Measurements from ENCODE around the gene MSH2. TPM values are rescaled to one million over a fixed set of nuclear protein-coding genes. Genes with fewer than 3 reads are reported as not detected.

MSH2 gene
- total and polyA plus RNA-seq, 10 donors = 7.1 to 19.4 (median 15.5) TPM

GRCh38 chr2:47519147-47519537 lies 116.2 kb downstream of the MSH2 start:
- no peak for DNase-seq
- no peak for TF ChIP-seq CTCF (IDR thresholded peaks at IDR 0.05 in 8 of 11, conservative IDR thresholded peaks at IDR 0.05 in 3 of 11)
- no peak for TF ChIP-seq POLR2A (IDR thresholded peaks at IDR 0.05)
- TF ChIP-seq POLR2AphosphoS5 (IDR thresholded peaks at IDR 0.05) = no peak

GRCh38 chr2:47519604-47520301 lies 116.8 kb downstream of the MSH2 start:
- Histone ChIP-seq H3K4me3 (peak overlapping the region in 2 of 8 donors; percentile 55 to 80), H3K36me3 (no peaks in the 10 kb centered on the region), H3K27me3 (replicated peaks in 1 of 7) (peaks cover 0 to 30% (median 0%) of the 10 kb centered on the region in 7 donors), H3K9me3 (no peaks in the 10 kb centered on the region), H3K4me1 (peaks cover 0 to 25% (median 16%) of the 10 kb centered on the region in 6 donors), H3K27ac (no peak overlapping the region)
- intact Hi-C loops (cut with DNase I; ENCODE audit: low total_unique reads) = no loop called here
- TF ChIP-seq POLR2AphosphoS5 (IDR thresholded peaks at IDR 0.05) (no peak), CTCF (IDR thresholded peaks at IDR 0.05 in 8 of 11, conservative IDR thresholded peaks at IDR 0.05 in 3 of 11) (no peak), POLR2A (IDR thresholded peaks at IDR 0.05) (no peak)
- DNase-seq = no peak
- WGBS, 5 donors = 73 to 94% (median 88%) methylated on average over 9 of the region's 9 CpGs

More at GRCh38 chr2:47519147-47519537, 116.2 kb downstream of the MSH2 start:
- intact Hi-C loops (cut with DNase I; ENCODE audit: low total_unique reads) = no loop called here
- WGBS, 5 donors = 84 to 94% (median 93%) methylated on average over 9 of the region's 9 CpGs
- H3K9me3 ChIP-seq = no peaks in the 10 kb centered on the region
- H3K4me3 ChIP-seq = no peak overlapping the region
- H3K27ac ChIP-seq = no peak overlapping the region
- H3K4me1 ChIP-seq = peaks cover 0 to 25% (median 16%) of the 10 kb centered on the region in 6 donors
- H3K27me3 ChIP-seq (replicated peaks in 1 of 7) = peaks cover 0 to 30% (median 0%) of the 10 kb centered on the region in 7 donors
- H3K36me3 ChIP-seq = no peaks in the 10 kb centered on the region

GRCh38 chr2:47520302-47520630 lies 117.3 kb downstream of the MSH2 start:
- intact Hi-C loops (cut with DNase I; ENCODE audit: low total_unique reads) = no loop called here
- Histone ChIP-seq H3K4me1 (peaks cover 0 to 25% (median 16%) of the 10 kb centered on the region in 6 donors), H3K9me3 (no peaks in the 10 kb centered on the region), H3K27ac (peak overlapping the region in 3 of 8 donors; percentile 71 to 84 (median 76)), H3K36me3 (no peaks in the 10 kb centered on the region), H3K27me3 (replicated peaks in 1 of 7) (peaks cover 0 to 30% (median 0%) of the 10 kb centered on the region in 7 donors), H3K4me3 (peak overlapping the region in 7 of 8 donors; percentile 35 to 80 (median 52))
- TF ChIP-seq POLR2AphosphoS5 (IDR thresholded peaks at IDR 0.05) = no peak
- no peak for TF ChIP-seq POLR2A (IDR thresholded peaks at IDR 0.05)
- TF ChIP-seq CTCF (IDR thresholded peaks at IDR 0.05 in 8 of 11, conservative IDR thresholded peaks at IDR 0.05 in 3 of 11) = no peak
- 28 to 53% (median 37%) methylated on average over 8 of the region's 8 CpGs for WGBS, 5 donors
- no peak for DNase-seq

GRCh38 chr2:47520825-47521665 lies 118.1 kb downstream of the MSH2 start:
- Histone ChIP-seq H3K36me3 (no peaks in the 10 kb centered on the region), H3K27me3 (replicated peaks in 1 of 7) (peaks cover 0 to 30% (median 0%) of the 10 kb centered on the region in 7 donors), H3K9me3 (no peaks in the 10 kb centered on the region), H3K4me1 (peaks cover 0 to 25% (median 16%) of the 10 kb centered on the region in 6 donors), H3K4me3 (peak overlapping the region; percentile 35 to 80 (median 52)), H3K27ac (peak overlapping the region in 7 of 8 donors; percentile 29 to 84 (median 71))
- peak; percentile 94 for DNase-seq
- TF ChIP-seq CTCF (IDR thresholded peaks at IDR 0.05 in 8 of 11, conservative IDR thresholded peaks at IDR 0.05 in 3 of 11) (peak in 8 of 11 experiments; percentile 40 to 60 (median 47)), POLR2AphosphoS5 (IDR thresholded peaks at IDR 0.05) (peak; percentile 57 to 72 (median 65)), POLR2A (IDR thresholded peaks at IDR 0.05) (no peak)
- intact Hi-C loops (cut with DNase I; ENCODE audit: low total_unique reads) = no loop called here
- 0 to 2% (median 2%) methylated on average over 28 to 97 of the region's 97 CpGs for WGBS, 5 donors

Data from spleen (tissue), 11 donors.